ENCODE data around the gene MINDY4.

The MINDY4 gene

DNA sequence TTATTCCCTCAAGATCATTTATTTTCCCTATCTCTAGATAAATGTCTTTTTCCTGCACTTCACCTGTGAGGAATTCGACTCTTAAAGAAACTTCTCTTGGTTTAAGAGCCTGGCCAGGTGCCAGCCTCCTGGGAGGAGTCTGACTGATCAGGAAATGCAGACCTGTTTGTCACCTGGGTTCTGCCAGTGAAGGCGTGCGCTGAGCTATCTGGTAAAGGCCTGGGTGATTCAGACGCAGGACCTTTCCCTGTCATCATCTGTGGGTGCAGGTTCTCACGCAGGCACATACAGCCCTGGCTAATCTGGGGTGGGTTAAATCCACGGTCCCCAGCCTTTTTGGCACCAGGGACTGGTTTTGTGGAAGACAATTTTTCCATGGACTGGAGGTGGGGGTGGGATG lies 75.2 kb downstream of the MINDY4 start:
- no peak for DNase-seq (ENCODE audit: low read depth)
- TF ChIP-seq, protein P1, sequence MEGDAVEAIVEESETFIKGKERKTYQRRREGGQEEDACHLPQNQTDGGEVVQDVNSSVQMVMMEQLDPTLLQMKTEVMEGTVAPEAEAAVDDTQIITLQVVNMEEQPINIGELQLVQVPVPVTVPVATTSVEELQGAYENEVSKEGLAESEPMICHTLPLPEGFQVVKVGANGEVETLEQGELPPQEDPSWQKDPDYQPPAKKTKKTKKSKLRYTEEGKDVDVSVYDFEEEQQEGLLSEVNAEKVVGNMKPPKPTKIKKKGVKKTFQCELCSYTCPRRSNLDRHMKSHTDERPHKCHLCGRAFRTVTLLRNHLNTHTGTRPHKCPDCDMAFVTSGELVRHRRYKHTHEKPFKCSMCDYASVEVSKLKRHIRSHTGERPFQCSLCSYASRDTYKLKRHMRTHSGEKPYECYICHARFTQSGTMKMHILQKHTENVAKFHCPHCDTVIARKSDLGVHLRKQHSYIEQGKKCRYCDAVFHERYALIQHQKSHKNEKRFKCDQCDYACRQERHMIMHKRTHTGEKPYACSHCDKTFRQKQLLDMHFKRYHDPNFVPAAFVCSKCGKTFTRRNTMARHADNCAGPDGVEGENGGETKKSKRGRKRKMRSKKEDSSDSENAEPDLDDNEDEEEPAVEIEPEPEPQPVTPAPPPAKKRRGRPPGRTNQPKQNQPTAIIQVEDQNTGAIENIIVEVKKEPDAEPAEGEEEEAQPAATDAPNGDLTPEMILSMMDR (conservative IDR thresholded peaks at IDR 0.05; ENCODE audit: low read depth, low read length) = no peak
- H3K4me3 ChIP-seq (ENCODE audit: low read length) = no peak overlapping the region

DNA sequence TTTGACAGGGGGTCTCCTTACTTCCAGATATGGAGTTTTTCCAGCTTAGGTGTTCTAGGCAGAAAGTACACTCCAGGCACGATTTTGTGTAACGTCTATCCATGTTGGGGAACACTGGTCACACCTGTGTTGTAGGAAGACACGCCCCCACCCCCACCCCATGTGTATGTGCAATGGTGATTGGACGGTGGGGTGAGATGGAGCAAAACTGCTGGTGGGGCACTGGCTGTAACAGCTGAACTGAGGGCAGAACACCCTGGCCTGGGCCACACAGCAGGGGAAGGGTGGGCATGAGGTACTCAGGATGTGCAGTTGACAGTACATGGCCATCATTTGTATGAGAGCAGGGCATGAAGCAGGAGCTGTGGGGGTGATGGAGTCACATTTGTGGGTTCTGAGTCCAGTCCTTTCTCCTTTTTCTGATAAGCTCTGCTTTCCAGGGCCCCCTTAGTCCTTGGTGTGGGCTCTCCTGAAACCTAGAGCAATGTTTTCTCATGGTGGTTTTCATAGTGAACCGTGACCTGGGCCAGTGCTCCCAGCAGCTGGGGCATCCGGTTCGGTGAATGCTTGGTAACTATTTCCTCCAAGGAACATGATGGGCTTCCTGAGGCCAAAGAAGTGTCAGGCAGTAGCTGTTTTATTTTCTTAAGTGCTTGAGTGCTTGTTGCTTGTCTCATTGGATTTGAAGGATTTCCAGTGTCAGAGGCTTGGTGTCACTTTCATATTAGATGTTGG lies 77.1 kb downstream of the MINDY4 start:
- no peak for DNase-seq (ENCODE audit: low read depth)
- TF ChIP-seq, protein P1 (conservative IDR thresholded peaks at IDR 0.05; ENCODE audit: low read depth, low read length) = no peak
- no peak overlapping the region for H3K4me3 ChIP-seq (ENCODE audit: low read length)

DNA sequence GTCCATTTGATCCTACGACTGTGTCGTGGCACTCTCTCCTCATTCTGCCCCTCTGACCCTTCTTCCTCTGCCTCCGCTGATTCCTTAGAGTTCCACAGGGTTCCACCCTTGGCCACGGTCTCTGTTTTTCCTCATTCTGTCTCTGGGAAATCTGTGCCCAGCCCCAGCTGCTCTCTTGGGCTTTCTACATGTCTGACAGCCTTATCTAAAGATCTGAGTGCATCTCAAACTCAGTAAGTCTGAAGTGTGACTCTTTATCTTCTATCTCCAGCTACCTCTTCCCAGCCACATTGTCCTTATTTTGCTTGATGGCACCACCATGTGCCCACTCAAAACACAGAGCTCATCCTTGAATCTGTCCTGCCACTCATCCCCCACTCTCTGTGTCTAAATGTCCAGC lies 78.3 kb downstream of the MINDY4 start:
- no peak overlapping the region for H3K4me3 ChIP-seq (ENCODE audit: low read length)
- no peak for DNase-seq (ENCODE audit: low read depth)
- TF ChIP-seq, protein P1 (conservative IDR thresholded peaks at IDR 0.05; ENCODE audit: low read depth, low read length) = no peak

DNA sequence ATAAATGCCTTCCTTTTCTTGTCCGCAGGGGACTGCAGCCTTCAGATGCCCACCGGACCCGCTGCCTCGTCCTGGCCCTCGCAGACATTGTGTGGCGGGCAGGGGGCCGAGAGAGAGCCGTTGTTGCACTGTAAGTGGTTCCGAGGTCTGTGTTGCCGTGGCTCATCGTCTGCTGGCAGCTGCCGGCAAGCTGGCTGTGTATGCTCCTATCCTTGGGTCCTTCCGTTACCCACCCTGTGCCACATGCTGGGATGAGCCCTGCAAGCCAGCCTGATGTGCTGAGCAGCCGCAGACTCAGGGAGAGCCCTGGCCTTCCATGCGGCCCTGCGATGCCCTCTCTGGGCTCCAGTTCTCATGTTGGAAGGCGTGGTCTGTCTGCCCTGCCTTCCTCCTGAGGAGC lies 79.2 kb downstream of the MINDY4 start:
- TF ChIP-seq, protein P1 (conservative IDR thresholded peaks at IDR 0.05; ENCODE audit: low read depth, low read length) = no peak
- DNase-seq (ENCODE audit: low read depth) = no peak
- H3K4me3 ChIP-seq (ENCODE audit: low read length) = no peak overlapping the region

DNA sequence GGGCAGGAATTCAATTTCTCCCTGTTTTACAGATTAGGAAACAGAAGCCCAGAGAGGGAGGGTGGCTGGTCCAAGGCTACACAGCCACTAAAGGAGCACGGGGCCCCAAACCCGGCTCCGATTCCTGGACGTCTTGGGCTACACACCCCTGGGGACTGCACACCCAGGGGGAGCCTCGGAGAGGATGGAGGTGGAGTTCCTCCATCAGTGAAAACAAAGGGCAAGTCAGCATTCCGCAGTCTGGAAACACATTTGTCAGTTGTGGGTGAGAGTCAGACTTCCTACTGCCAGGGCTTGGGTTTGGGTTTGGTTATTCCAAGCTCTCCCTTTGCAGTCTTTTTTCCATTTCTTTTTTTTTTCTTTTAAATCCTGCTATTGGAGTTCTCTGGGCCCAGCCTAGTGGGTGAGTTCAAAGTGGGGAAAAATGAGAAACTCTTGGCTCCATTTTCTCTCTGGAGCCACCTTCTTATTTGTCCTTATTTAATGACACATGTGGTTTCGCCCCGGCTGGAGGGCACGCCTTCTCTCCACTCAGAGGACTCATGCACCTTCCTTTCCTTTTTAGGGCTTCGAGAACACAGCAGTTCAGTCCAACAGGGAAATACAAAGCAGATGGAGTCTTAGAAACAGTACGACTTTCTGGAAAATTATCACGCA lies 80.6 kb downstream of the MINDY4 start:
- no peak overlapping the region for H3K4me3 ChIP-seq (ENCODE audit: low read length)
- DNase-seq (ENCODE audit: low read depth) = no peak
- TF ChIP-seq, protein P1 (conservative IDR thresholded peaks at IDR 0.05; ENCODE audit: low read depth, low read length) = no peak

DNA sequence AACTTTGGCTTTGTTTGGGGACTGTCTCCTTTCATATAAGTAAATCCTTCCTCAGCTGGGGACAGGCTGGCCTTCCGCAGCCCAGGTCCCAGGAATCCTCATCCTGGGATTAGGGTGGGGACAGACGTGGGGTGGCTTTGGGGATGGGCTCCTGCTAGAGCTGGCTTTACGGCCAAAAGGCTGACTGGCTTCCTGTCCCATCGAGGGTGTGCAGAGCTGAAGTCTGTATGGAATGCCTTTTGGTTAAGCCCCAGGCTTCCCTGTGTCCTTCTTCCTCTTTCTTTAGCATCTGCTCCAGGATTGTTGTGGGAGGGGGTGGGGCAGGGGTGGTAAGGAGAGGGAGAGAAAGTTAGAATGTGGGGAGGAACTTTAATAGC lies 81.1 kb downstream of the MINDY4 start:
- H3K4me3 ChIP-seq (ENCODE audit: low read length) = no peak overlapping the region
- DNase-seq (ENCODE audit: low read depth) = no peak
- TF ChIP-seq, protein P1 (conservative IDR thresholded peaks at IDR 0.05; ENCODE audit: low read depth, low read length) = no peak

DNA sequence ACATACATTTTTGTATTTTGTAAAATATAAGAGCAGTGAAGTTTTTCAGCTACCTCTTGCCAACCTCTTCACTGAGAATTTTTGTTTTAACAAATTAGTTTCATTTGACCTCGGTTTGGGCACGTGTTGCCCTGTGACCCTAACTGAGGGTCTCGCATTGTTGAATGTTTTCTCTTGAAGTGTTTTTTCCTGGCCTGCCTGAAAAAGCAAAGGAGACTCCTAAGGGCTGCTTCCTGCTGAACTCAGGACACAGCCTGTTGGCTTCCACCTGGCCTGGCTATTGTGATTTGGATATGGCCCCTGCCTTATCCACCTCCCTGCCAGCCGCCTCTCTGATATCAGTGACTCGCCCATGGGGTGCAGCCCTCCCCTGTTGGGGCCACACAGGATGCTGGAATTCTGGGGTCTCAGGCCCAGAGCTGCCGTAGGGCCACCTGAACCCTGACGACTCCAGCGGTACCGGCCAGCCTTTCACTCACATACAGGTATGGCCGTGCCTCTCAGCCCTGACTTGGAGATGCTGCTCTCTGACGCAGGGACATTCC lies 81.6 kb downstream of the MINDY4 start:
- no peak overlapping the region for H3K4me3 ChIP-seq (ENCODE audit: low read length)
- TF ChIP-seq, protein P1 (conservative IDR thresholded peaks at IDR 0.05; ENCODE audit: low read depth, low read length) = no peak
- no peak for DNase-seq (ENCODE audit: low read depth)
